SU-DHL-6 (cell line): ENCODE measurements around the gene CFAP54.
"Not testable (repeated sequence)": the region's sequence is repeated elsewhere in the genome, so short reads cannot be mapped to it uniquely, and the experiment has no call there.

Source experiments
- CTCF ChIP-seq: fragments of 200-600 bp; sonication (generic); IDR thresholded peaks from one replicate; pipeline ENCODE4 v1.5.1; 2017; ENCODE audit warnings: antibody characterized with exemption, mild to moderate bottlenecking, low read length, moderate library complexity; ENCODE audit not compliant: insufficient read depth, poor library complexity, severe bottlenecking
- EZH2phosphoT487 ChIP-seq: fragments of 200-600 bp; sonication (generic), shearing (Covaris generic); conservative IDR thresholded peaks from 2 replicates; pipeline ENCODE4 v1.6.1; 2018; ENCODE audit warnings: mild to moderate bottlenecking, antibody characterized with exemption, low read length, moderate library complexity, mixed read lengths

GRCh38 chr12:96494154-96494553, 4.8 kb downstream of the CFAP54 start:
- TF ChIP-seq CTCF, EZH2phosphoT487: not testable (repeated sequence)
